Epithelial cell of esophagus (primary cell): Measurements from ENCODE around the gene BTNL2.

ENCODE experiments used
- DNase-seq: peaks from one replicate; pipeline ENCODE4 v3.0.0; 2010; ENCODE audit warnings: low read depth
- H3K4me3 ChIP-seq: 2 replicates; pipeline ENCODE4 v1.5.1; 2011; ENCODE audit warnings: mild to moderate bottlenecking, low read length, control low read depth
- TF ChIP-seq, protein P1 (sequence below): IDR thresholded peaks from 2 replicates; pipeline ENCODE4 v1.5.1; 2011; ENCODE audit warnings: low read depth, mild to moderate bottlenecking, low read length, control low read depth, inconsistent platforms; ENCODE audit not compliant: insufficient read depth; ENCODE audit errors: missing control alignments

Gene BTNL2

DNA sequence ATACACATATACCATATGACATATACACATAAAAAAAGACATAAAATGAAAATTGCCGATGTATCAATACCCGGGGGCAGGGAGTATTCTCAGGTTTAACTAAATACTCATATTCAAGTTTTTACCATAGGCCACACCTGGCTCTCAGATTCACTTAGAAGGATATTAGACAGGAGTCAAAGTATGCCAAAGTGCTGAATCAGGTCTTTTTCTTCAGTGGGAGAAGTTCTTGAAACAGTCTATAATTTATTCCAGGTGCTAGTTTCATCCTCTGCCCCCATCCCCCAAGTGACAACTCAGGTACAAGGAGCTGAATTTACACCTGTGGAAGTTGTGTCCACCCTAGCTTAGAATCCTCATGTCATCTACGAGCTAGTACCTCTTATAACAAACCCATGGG lies 24.2 kb upstream of the BTNL2 start:
- H3K4me3 ChIP-seq: no peak overlapping the region
- TF ChIP-seq, protein P1, sequence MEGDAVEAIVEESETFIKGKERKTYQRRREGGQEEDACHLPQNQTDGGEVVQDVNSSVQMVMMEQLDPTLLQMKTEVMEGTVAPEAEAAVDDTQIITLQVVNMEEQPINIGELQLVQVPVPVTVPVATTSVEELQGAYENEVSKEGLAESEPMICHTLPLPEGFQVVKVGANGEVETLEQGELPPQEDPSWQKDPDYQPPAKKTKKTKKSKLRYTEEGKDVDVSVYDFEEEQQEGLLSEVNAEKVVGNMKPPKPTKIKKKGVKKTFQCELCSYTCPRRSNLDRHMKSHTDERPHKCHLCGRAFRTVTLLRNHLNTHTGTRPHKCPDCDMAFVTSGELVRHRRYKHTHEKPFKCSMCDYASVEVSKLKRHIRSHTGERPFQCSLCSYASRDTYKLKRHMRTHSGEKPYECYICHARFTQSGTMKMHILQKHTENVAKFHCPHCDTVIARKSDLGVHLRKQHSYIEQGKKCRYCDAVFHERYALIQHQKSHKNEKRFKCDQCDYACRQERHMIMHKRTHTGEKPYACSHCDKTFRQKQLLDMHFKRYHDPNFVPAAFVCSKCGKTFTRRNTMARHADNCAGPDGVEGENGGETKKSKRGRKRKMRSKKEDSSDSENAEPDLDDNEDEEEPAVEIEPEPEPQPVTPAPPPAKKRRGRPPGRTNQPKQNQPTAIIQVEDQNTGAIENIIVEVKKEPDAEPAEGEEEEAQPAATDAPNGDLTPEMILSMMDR: no peak
- no peak for DNase-seq

DNA sequence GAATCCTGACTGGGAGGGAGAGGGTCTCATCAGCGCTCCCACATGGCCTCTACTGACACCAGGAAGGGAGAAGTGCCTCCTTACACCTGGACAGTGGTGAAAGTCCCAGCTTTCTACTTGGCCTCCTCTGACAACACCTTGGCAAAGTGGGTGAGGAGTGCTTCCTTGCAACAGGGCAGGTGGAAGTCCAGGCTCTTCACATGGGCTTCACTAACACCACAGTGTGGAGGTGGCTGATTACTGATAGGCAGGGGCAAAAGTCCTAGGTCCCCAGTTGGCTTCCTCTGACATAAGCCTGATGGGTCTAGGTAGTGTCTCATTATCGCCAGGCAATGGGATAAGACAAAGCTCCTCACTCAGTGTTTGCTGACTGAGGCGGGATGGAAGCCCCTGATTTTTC lies 23.2 kb upstream of the BTNL2 start:
- H3K4me3 ChIP-seq: no peak overlapping the region
- TF ChIP-seq, protein P1: no peak
- no peak for DNase-seq

DNA sequence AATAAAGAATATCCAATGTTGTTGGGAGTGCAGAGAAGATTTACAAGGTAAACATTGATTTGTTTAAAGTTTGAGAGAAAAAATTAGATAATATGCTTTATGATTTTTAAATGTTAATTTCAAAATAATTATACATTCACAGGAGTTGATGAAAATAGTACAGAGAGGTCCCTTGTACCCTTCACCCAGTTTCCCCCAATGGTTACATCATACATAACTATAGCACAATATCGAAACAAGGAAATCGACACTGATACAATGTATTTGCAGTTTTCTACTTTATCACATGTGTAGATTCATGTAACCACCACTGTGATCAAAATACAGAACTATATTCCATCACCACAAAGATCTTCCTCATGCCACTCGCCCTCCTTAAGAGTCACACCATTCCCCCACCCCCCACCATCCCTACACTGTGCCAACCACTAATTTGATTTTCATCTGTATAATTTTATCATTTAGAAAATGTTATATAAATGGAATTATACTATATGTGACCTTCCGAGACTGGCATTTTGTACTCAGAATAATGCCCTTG lies 21.0 kb upstream of the BTNL2 start:
- H3K4me3 ChIP-seq: no peak overlapping the region
- no peak for DNase-seq
- TF ChIP-seq, protein P1: no peak

DNA sequence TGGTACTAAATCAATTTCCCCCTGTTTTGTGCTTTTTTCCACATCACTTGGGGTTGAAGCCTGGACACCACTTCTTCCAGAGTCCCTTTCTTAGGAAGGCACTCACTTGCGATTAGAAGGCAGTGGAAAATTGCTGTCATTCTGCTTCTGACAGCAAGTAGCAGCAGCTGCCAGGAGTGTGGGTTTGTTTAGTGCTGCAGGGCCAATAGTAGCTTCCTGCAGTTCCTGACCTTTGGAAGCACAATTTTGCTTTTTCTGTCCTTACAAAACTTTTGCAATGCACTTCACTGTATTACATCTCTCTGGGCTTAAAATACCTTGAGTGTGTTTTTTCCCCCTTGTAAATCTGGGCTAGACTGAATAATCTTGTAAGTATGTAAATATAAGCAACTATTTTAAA lies 20.2 kb upstream of the BTNL2 start:
- TF ChIP-seq, protein P1: no peak
- H3K4me3 ChIP-seq: no peak overlapping the region
- no peak for DNase-seq

DNA sequence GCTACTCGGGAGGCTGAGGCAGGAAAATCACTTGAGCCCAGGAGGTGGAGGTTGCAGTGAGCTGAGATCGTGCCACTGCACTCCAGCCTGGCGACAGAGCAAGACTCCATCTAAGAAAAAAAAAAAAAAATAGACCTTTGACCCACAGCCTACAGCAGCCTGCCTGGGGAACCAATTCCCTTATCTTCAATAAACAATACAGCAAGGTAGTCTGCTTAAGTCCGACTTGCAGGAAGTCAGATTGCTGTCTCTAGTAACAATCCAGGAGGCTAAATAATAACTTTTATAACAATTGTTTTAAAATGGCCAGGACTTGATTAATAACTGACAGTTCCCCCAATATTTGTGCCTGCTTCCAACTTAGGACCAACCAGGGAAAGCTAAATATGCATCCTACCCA lies 19.4 kb upstream of the BTNL2 start:
- no peak overlapping the region for H3K4me3 ChIP-seq
- TF ChIP-seq, protein P1: no peak
- DNase-seq: no peak

DNA sequence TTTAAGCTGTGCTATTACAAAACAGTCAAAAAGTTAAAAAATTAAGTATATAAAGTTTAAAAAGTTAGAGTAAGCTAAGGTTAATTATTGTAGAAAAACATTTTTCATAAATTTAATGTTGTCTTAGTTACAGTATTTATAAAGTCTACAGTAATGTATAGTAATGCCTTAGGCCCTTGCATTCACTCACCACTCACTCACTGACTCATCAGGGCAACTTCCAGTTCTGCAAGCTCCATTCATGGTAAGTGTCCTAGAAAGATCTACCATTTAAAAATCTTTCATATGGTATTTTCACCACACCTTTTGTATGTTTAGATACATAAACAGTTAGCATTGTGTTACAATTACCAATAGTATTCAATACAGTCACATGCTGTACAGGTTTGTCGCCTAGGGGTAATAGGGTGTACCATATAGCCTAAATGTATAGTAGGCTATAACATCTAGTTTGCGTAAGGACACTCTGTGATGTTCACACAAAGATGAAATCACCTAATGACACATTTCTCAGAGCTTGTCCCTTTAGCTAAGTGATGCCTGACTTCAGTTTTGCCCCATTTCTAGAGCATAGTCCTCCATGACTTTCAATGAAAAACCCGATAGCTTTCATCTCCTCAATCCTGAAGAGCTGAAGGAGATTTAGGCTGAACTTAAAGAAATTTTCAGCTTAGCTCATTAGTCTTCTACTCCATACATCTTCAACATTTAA lies 17.8 kb upstream of the BTNL2 start:
- TF ChIP-seq, protein P1: no peak
- no peak overlapping the region for H3K4me3 ChIP-seq
- DNase-seq: peak; percentile 86

DNA sequence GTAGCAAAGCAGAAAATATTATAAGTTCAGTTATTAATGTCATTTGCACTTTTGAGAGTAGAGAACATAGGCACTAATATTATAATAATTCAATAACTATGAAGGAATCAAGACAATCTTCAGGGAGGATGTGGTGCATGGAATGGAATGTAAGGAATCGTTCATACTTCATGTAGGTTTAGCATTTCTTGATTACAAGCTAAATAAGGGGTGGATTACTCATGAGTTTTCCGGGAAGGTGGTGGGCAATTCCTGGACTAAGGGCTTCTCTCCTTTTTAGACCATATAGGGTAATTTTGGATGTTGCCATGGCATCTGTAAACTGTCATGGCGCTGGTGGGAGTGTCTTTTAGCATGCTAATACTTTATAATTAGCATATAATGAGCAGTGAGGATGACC lies 9.1 kb upstream of the BTNL2 start:
- no peak for DNase-seq

More for the DNA sequence above, 9.1 kb upstream of the BTNL2 start:
- TF ChIP-seq, protein P1: no peak
- H3K4me3 ChIP-seq: no peak overlapping the region
